OCI-M1 (cell line): ENCODE measurements around the gene DDX54.
A peak's percentile ranks its signal among the peaks of the same experiment; 100 is the strongest.

Source experiments
- DNase-seq: peaks from one replicate; lab custom pipeline; 2025; lab: John Stamatoyannopoulos, UW

The DDX54 gene

GRCh38 chr12:113186666-113187325 is 1.5 kb upstream of the DDX54 start:
- no peak for DNase-seq

DNA sequence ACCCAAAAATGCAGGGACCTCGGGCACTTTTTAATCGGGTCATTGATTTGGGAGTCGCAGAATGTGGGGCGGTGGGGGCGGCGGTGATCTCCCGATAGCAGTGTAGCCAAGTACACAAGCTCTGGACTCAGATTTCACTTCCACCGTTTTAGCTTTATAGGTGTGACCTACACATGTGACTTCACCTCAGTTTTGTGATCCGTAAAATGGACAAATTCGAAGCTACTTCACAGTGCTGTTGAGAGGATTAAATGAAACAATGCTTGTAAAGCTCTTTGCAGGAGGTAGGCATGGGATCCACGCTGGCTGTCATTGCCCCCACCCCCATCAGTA is 721 bp upstream of the DDX54 start:
- peak; percentile 61 for DNase-seq

DNA sequence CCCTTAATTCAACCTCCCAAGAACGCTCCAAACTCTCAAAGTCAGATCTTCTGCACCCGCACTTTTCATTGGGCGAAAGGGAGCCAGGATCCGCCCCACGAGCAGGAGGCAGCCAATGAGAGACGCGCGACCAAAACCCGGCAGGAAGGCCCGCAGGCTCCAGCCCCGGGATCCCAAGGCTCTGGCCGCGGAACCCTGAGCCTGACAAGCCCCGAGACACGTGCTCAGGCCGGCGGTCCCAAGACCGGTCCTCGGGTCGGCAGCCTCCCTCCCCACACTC is 438 bp downstream of the DDX54 start:
- peak; percentile 95 for DNase-seq

DNA sequence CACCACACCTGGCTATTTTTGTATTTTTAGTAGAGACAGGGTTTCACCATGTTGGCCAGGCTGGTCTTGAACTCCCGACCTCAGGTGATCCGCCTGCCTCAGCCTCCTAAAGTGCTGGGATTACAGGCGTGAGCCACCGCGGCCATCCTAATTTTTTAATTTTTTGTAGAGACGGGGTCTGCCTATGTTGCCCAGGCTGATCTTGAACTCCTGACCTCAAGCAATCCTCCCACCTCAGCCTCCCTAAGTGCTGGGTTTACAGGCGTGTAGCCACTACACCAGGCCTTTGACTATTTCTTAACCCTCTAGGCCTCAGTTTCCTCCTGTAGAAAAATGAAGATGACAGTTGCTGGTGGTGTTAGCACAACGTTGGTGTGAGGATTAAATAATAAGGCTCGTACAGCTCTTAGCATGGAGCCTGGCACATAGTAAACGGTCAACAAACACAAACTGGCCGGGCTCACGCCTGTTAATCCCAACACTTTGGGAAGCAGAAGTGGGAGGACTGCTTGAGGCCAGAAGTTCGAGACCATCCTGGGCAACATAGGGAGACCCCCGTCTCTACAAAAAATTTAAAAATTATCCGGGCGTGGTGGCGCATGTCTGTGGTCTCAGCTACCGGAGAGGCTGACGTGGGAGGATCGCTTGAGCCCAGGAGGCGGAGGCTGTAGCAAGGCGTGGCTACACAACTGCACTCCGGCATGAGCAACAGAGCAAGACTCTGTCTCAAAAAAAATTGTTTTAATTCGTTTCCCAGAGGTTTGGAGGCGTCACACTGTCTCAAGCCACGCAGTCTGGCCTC is 979 bp downstream of the DDX54 start:
- peak; percentile 95 for DNase-seq

DNA sequence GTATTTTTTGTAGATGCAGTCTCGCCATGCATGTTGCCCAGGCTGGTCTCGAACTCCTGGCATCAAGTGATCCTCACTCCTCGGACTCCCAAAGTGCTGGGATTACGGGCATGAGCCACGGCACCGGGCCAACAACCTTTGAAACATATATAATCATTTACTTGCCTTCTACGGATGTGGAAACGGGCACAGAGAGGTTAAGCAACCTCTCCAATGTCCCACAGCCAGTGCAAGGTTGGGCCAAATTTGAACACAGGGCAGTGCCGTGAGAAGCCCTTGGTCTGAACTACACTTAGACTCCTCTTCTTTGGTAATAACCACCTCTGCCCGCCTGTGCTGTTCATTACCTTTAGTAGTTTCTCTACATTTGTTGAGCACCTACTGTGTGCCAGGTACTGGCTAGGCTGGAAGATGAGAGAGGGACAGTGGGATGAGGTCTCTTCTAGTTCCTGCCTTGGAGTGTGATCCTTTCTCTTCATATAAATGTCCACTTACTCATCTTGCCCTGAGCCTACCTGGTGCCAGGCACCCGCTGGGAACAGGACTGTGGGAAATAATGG is 2.2 kb downstream of the DDX54 start:
- DNase-seq: no peak

- no peak for DNase-seq
These were observed 3.3 kb downstream of the DDX54 start for GRCh38 chr12:113181975-113182374.

DNA sequence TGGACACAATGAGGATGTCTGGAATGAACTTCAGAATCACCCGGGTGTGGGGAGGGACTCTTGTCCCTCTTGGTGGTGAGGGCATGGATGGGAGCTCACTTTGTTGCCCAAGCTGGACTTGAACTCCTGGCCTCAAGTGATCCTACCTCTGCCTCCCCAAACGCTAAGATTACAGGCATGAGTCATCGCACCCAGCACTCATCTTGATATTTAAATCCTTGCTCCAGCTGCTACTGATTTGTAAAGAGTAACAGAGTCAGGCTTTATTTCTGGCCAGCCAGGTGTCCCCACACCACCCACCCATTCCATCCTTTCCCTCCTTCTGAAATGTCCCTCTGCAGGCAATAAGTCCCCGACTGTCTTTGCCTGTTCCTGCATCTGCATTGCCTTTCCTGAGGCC is 4.9 kb downstream of the DDX54 start:
- no peak for DNase-seq

DNA sequence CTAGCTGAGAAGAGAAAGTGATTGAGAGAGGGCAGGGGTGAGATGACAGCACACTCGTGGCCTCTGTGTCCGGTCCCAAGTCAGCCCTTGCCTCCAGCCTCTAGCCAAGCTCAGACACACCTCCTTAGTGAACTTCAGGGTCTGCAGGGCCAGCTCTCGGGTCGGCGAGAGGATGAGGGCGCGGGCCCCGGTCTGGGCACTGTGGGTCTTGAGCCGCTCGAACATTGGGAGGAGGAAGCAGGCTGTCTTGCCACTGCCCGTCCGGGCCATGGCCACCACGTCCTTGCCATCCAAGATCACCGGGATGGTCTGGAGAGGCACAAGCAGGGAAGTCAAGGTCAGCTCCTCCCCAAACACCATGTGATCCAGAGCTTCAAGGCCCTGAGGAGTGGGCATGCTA is 6.3 kb downstream of the DDX54 start:
- no peak for DNase-seq

- DNase-seq: peak; percentile 72
These were observed 10.6 kb downstream of the DDX54 start for GRCh38 chr12:113174461-113175384.

DNA sequence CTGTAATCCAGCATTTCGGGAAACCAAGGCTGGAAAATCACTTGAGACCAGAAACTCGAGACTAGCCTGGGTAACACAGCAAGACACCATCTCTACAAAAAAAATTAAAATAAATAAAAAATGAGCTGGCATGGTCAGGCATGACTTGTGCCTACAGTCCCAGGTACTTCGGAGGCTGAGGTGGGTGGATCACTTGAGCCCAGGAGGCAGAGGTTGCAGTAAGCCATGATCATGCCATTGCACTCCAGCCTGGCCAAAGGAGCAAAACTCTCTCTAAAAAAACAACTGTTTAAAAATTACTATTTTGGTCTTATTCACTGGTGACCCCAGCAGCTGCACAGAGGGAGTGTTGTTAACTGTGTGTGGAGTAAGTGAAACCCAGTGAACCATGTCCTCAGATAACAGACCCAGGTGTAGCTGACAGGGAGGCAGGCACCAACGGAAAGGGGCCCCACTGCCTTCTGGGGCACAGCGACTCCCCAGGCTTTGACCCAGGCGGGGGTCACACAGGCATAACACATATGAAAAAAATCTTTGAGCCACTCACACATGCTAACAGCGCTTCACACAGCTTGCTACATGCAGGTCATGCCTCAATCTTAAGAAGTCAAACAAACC is 12.1 kb downstream of the DDX54 start:
- DNase-seq: no peak

DNA sequence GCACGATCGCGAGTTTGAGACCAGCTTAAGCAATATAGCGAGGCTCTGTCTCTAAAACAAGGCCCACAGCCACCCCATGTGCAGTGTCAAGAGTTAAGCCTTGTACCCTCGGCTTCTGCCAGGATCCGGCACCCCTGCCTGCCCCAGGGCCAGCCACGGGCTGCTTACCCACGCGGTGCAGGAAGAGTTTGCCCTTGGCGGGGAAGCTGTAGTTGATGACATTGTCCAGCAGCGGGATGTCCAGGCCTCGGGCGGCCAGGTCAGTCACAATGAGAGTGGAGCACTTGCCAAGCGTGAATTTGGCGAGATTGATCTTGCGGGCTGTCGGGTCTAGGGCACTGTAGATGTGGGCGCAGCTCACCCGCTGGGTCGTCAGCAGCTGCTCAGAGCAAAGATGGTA is 13.1 kb downstream of the DDX54 start:
- no peak for DNase-seq

DNA sequence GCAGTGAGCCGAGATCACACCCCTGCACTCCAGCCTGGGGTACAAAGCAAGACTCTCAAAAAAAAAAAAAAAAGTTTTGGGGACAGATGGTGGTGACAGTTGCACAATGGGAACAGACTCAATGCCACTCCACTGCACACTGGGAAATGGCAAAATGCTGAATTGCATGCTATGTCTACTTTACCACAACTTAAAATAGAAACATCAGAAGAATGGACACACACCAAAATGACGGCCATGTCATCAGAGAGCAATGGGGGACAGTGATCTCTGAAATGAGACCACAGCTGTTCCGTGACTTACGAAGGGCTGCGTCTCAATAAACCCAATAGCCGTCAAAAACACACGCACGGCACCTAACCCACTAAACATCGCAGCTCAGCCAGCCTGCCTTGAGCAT is 13.7 kb downstream of the DDX54 start:
- no peak for DNase-seq

- no peak for DNase-seq
These were observed 14.4 kb downstream of the DDX54 start for GRCh38 chr12:113170926-113171325.

DNA sequence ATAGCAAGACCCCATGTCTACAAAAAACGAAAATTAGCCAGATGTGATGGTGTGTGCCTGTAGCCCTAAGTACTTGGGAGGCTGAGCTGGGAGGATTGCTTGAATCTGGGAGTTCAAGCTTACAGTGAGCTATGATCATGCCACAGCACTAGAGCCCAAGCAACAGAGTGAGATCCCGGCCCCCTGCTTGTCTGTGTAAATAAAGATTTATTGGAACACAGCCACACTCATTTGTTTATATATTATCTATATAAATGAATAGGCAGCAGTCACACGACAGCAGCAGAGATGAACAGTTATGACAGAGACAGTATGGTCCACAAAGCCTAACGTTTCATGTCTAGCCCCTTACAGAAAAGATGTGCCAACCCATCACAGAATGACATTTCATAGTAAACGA is 14.8 kb downstream of the DDX54 start:
- no peak for DNase-seq

DNA sequence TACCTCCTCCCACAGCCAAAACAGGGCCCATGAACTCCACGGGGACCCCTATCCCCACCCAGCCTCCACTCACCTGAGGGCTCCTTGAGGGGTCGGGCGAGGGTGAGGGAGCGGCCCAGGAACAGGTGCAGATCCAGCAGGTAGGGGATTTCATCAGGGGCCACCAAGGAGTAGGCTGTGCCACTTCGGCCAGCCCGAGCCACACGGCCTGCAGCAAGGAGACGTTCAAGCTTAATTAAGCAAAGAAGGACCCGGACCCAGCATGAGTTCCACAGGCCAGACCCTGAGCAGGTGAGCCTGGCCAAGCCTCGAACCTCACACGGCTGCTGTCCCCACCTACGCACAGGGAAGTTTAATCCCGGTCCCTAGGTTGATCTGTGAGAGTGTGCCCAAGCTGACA is 15.6 kb downstream of the DDX54 start:
- no peak for DNase-seq

DNA sequence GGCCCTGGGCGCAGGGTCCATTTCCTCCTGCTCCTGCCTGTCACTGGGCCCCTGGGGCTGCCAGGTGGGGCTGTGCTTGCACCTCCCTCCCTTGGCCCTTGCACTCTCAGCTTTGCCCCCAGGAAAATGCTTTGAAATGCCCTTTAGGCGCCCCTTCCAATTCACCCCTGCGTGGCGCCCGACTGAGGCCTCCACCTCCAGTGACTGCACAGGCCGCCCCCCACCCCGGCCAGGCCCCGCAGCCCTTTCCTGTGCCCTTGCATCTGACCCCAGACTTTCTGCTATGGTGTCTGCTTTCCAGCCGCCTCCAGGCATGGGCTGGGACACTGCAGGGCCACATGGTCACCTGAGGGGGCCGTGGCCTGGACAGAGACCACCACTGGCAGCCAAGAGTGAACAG is 17.4 kb downstream of the DDX54 start:
- no peak for DNase-seq

GRCh38 chr12:113165521-113166450 is 19.5 kb downstream of the DDX54 start:
- DNase-seq: no peak

- DNase-seq: no peak
These were observed 21.3 kb downstream of the DDX54 start for GRCh38 chr12:113164014-113164413.

GRCh38 chr12:113163030-113163360 is 22.3 kb downstream of the DDX54 start:
- no peak for DNase-seq

DNA sequence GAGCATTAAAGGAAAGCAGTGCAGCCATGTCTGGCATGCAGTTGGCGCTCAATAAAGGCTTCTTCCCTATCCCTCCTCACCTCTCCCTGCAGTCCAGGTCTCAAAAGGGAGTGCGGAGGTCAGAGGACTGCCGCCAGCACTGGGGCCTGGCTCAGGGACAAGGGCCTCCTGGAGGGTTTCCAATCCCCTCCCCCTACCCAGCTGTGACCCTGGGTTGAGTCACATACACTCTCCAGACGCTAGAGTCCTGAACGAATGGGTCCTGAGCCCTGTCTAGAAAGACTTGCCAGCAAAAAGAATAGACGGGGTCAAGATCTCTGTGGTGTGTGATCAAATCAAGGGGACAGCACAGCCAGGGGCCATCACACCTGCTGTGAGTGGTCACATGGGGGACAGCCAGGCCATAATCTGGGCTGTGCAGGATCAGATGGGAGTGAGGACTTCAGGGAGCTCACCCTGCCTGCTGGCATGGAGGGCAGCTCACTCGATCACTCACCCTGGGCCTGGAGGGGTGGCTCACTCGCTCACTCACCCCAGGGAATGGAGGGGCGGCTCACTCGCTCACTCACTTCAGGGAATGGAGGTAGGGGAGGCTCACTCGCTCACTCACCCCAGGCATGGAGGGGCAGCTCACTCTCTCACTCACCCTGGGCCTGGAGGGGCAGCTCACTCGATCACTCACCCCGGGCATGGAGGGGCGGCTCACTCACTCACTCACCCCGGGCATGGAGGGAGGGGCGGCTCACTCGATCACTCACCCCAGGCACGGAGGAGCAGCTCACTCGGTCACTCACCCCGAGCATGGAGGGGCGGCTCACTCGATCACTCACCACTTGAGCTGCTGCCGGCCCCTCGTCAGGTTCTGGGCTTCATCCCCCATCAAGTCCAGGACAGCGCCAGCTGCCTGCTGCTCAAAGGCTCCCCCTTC is 22.9 kb downstream of the DDX54 start:
- no peak for DNase-seq
